GM19023 (cell line): Measurements from ENCODE around the gene IL20.

Experiments used
- ATAC-seq: cut with Tn5 transposase; IDR thresholded peaks from one replicate; pipeline ENCODE4 v1.9.1; 2021; ENCODE audit warnings: mild to moderate bottlenecking, moderate library complexity; ENCODE audit not compliant: unreplicated experiment

Gene IL20, protein sequence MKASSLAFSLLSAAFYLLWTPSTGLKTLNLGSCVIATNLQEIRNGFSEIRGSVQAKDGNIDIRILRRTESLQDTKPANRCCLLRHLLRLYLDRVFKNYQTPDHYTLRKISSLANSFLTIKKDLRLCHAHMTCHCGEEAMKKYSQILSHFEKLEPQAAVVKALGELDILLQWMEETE

GRCh38 chr1:206864939-206865671, at the start of gene IL20:
Gene IL20, plus strand, starts transcription at chr1:206865623. Its CDS starts 230 bp downstream, at chr1:206865853.
- no peak for ATAC-seq

GRCh38 chr1:206816390-206817287, 48.8 kb upstream of the IL20 start:
- no peak for ATAC-seq

- ATAC-seq = no peak
These were observed 43.9 kb upstream of the IL20 start for GRCh38 chr1:206821493-206821892.

- no peak for ATAC-seq
These were observed 41.7 kb upstream of the IL20 start for GRCh38 chr1:206823727-206824126.

GRCh38 chr1:206824331-206824730, 41.1 kb upstream of the IL20 start:
- no peak for ATAC-seq

DNA sequence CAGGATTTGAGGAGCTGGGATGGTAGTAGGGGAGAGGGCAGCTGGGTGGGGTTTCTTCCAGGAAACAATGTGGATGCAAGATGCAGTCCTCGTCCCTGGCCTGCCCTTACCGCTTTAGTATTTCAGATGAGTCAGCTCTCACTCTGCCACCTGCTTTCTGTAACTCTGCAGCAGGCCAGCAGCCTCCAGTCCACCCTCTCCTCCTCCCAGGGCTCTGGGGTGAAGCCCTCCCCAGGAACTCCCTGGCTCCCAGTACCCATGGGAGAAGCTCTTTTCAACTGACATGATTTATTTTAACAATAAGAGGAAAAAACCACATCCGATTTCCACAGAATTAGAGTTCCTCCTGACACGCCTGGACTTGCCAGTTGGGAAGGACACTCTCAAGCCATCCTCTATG, 39.0 kb upstream of the IL20 start:
- no peak for ATAC-seq

- ATAC-seq = no peak
These were observed 37.4 kb upstream of the IL20 start for GRCh38 chr1:206828061-206828460.

DNA sequence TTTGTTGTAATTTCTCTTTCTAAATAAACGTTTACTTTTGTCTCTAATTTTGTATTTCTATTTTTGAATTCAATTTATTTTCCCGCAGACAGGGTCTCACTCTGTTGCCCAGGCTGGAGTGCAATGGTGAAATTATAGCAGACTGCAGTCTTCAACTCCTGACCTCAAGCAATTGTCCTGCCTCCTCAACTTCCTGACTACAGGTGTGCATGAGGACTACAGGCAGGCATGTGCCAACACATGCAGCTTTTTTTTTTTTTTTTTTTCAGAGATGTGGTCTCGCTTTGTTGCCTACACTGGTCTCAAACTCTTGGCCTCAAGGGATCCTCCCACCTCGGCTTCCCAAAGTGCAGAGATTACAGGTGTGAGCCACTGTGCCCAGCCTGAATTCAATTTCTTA, 36.7 kb upstream of the IL20 start:
- no peak for ATAC-seq

- no peak for ATAC-seq
These were observed 36.1 kb upstream of the IL20 start for GRCh38 chr1:206829282-206829681.

DNA sequence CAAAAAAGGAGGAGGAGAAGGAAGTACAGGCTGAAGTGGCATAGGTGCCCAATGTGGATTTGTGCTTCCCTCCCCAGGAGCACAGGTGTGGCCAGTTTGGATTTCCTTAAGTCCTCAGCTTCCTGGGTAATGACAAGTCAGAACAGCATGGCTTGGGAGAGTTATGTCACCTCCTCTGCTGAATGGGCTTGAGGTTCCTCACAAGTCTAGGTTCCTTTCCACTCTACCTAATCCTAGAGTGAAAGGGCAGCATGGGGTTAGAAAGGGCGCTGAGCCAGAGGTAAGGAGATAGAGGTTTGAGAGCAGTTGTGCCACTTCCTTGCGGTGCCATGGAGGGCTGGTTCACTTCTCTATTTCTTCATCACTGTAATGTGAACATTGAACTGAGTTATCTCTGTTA, 35.5 kb upstream of the IL20 start:
- ATAC-seq = no peak

DNA sequence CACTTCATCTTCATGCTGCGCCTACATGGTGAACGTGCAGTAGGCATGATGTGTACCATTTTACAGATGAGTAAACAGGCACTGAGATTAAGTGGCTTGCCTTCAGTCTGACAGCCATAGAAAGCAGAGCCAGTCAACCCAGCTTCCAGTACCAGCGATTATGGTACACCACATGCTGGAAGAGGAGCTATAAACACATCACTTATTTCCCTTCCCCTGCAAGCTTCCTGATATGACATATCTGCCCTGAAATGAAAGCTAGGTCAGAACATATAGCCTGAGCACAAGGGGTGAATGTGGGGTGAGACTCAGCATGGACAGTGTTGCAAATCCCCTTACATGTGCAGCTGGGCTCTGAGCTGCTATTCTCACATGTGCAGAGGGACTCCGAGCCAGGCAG, 33.8 kb upstream of the IL20 start:
- no peak for ATAC-seq

DNA sequence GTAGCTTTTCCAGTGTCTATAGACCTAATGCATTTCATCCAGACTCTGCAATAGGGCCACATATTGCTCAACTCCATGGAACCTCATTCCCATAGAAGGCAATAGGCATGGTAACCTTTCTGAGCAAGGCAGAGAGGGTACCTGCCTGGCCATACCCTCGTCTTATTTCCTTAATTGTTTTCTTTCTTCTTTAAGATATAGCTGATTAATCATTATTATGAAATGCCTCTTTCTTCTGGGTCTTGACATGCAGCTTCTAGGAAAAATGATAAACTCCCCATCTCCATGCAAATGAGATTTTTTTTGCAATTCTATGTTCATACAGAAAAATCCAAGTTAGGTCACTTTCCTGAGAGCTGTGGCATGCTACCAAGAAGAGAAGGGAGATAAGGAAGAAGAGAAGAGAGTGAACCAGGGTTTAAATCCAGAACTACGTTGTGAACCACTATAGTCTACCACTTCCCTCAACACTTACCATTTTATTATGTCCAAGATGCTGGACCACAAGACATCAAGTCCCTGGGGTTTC, 33.0 kb upstream of the IL20 start:
- ATAC-seq = no peak

DNA sequence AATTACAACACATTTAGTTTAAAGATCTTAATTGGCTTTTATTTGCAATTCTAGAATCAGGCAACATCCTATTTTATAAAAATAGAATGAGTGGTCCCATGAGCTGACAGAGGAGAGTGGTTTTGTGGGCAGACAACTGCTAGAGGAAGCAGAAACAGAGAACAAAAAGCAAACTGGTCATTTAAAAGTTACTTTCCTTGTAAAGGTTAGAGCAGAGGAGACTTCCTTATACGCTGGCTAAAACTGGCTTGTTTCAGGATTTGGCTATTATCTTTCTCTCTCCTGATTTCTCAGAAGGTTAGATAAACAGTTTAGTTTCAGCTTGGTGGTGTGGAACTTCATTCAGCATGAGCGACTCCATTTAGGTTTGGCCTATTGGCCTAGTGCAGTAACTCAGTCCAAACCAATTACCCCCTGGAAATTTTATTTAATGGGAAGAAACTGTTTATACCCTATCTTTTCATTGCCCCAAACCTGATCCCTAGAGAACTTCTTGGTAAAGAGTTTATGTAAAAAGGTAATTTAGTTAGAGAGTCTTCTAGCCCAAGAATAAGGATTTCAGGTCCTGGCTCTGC, 32.2 kb upstream of the IL20 start:
- no peak for ATAC-seq

DNA sequence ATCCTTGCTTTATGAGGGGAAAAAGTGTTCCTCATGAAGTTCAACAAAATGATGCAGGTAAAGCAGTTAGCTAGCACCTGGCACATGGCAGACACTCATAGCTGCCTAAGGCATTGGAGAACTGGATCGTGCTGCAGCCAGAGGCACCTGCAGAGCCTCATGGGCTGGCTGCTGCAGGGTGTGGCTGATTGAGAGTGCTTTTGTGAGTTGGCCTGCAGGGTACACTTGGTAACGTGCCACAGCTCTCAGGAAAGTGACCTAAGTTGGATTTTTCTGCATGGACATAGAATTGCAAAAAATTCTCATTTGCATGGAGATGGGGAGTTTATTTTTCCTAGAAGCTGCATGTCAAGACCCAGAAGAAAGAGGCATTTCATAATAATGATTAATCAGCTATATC, 31.6 kb upstream of the IL20 start:
- ATAC-seq = no peak

GRCh38 chr1:206834217-206834616, 31.2 kb upstream of the IL20 start:
- no peak for ATAC-seq

DNA sequence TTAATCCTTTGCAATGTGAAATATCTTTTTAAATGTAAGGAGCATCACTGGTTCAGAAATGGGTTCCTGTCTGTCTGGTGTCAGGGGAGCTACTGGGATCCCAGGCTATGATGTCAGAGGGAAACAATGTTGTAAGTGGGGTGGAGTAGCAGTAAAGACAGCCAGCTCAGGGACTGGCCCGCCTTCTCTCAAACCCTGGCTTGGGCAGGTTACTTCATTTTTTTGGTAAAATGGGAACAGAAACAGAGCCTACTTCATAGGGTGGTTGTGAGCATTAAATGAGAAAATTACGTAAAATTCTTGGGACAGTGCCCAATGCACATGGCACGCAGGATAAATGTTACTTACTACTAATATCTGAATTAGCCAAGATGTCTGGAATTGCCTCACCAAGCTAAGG, 30.7 kb upstream of the IL20 start:
- ATAC-seq = no peak

GRCh38 chr1:206835186-206835585, 30.2 kb upstream of the IL20 start:
- no peak for ATAC-seq

- no peak for ATAC-seq
These were observed 29.3 kb upstream of the IL20 start for GRCh38 chr1:206836111-206836510.

- ATAC-seq = no peak
These were observed 26.3 kb upstream of the IL20 start for GRCh38 chr1:206839006-206839560.

- no peak for ATAC-seq
These were observed 25.6 kb upstream of the IL20 start for GRCh38 chr1:206839857-206840256.
